GM12874 (cell line): ENCODE measurements around the gene OR9A4.

Source experiments
- CTCF ChIP-seq: IDR thresholded peaks from 2 replicates; pipeline ENCODE4 v1.5.1; 2011; ENCODE audit warnings: low read depth, mild to moderate bottlenecking, control low read depth, low read length, moderate library complexity; ENCODE audit not compliant: insufficient read depth

OR9A4 gene

GRCh38 chr7:141960687-141961422 is 44.7 kb downstream of the OR9A4 start:
- TF ChIP-seq CTCF, result no peak
